Measurements from ENCODE around the gene IPO13.

DNA sequence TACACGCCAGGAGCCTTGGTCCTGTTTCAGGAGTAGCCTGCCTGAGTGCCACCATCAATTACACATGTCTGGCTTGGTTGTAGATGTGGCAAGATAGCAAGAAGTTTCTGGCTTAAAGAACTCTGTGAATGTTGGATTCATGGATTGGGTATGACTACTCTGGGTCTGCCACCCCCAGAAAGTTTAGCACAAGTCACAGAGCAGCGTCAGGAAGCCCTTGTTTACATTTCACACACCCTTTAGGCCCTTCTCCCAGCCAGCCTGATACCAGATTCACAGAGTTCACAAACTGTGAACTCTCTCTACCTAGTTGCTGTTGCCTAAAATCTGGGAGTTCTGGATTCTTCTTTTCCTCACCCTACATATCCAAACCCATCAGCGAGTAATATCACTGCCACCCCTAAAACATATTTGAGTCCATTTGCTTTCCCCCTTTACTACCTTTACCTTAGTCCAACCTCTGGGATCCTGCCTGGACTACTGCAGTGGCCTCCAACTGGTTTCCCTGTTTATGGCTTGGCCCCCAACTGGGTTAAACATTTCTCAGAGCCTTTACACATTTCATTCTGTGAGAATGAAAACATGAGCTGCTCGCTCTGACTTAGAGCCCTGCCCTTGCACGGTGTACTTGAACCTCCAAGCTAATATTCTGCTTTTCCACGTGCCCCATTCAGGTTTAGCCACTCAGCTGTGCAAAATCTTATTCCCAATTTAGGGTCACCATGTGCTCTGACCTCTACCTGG is 40.6 kb downstream of the IPO13 start:
- TF ChIP-seq CTCF (IDR thresholded peaks at IDR 0.05) (no peak), POLR2A (IDR thresholded peaks at IDR 0.05) (no peak), EP300 (IDR thresholded peaks at IDR 0.05) (no peak)
